SK-N-SH (cell line): Measurements from ENCODE around the gene CBFA2T2. TPM values are rescaled to one million over a fixed set of nuclear protein-coding genes. Genes with fewer than 3 reads are reported as not detected.

Source experiments
- CTCF ChIA-PET: fragments of 300-600, 350-600 bp; formaldehyde crosslinking; extraction: SDS; loops from one replicate; lab custom pipeline; 2021; lab: Yijun Ruan, JAX
- POLR2A ChIA-PET: fragments of 350-600 bp; sonication (Branson Sonifier 250); formaldehyde crosslinking; extraction: SDS; loops from one replicate; lab custom pipeline; 2020; ENCODE audit warnings: antibody characterized with exemption, inconsistent platforms; lab: Yijun Ruan, JAX
- DNase-seq: peaks from one replicate; pipeline ENCODE4 v3.0.0; 2012
- H2AFZ ChIP-seq: fragments of 200-600 bp; sonication (generic); 2 replicates; pipeline ENCODE4 v1.8.1; 2016; ENCODE audit warnings: antibody characterized with exemption, mild to moderate bottlenecking, low read depth
- H3F3A ChIP-seq: fragments of 200-600 bp; sonication (generic); replicated peaks from 2 replicates; pipeline ENCODE3; 2016; ENCODE audit warnings: antibody characterized with exemption, mild to moderate bottlenecking; ENCODE audit not compliant: insufficient read depth
- H3K27ac ChIP-seq, 2 experiments: fragments of 200-500 bp in 1 of 2; fragments of 200-600 bp in 1 of 2; sonication (Bioruptor generic) in 1 of 2; sonication (generic), shearing (Covaris generic) in 1 of 2; 2 replicates each; pipeline versions ENCODE4 v1.5.1 to v1.6.1; 2014 to 2016; ENCODE audit warnings: low read depth in 2 of 2, inconsistent platforms in 1 of 2, low read length in 1 of 2, mild to moderate bottlenecking in 1 of 2, mixed read lengths in 1 of 2
- H3K27me3 ChIP-seq: fragments of 200-600 bp; sonication (generic), shearing (Covaris generic); 2 replicates; pipeline ENCODE4 v1.6.1; 2016; ENCODE audit warnings: mixed run types; ENCODE audit not compliant: insufficient read depth
- H3K36me3 ChIP-seq, 2 experiments: fragments of 200-500 bp in 1 of 2; fragments of 200-600 bp in 1 of 2; sonication (Bioruptor generic) in 1 of 2; sonication (generic) in 1 of 2; replicated peaks in 1 of 2; 2 replicates each; pipeline versions ENCODE3 to v1.5.1; 2014 to 2016; ENCODE audit warnings: low read length in 1 of 2, mild to moderate bottlenecking in 1 of 2; ENCODE audit not compliant: insufficient read depth in 2 of 2, control insufficient read depth in 1 of 2
- H3K4me1 ChIP-seq, 2 experiments: fragments of 200-500 bp in 1 of 2; fragments of 200-600 bp in 1 of 2; sonication (Bioruptor generic) in 1 of 2; sonication (generic), shearing (Covaris generic) in 1 of 2; 2 replicates each; pipeline versions ENCODE4 v1.5.1 to v1.6.1; 2014 to 2016; ENCODE audit warnings: low read depth in 1 of 2, low read length in 1 of 2, mixed run types in 1 of 2; ENCODE audit not compliant: insufficient read depth in 2 of 2, control insufficient read depth in 1 of 2
- H3K4me2 ChIP-seq: fragments of 200-600 bp; sonication (generic), shearing (Covaris generic); 2 replicates; pipeline ENCODE4 v1.6.1; 2017; ENCODE audit warnings: mixed run types
- H3K4me3 ChIP-seq, 2 experiments: fragments of 200-500 bp in 1 of 2; fragments of 200-600 bp in 1 of 2; sonication (Bioruptor generic) in 1 of 2; sonication (generic), shearing (Covaris generic) in 1 of 2; 2 replicates each; pipeline versions ENCODE4 v1.5.1 to v1.8.1; 2014 to 2016; ENCODE audit warnings: low read depth in 2 of 2, inconsistent platforms in 1 of 2, low read length in 1 of 2, mild to moderate bottlenecking in 1 of 2, mixed read lengths in 1 of 2, moderate library complexity in 1 of 2
- H3K79me2 ChIP-seq: fragments of 200-600 bp; sonication (generic); 2 replicates; pipeline ENCODE4 v1.8.1; 2017; ENCODE audit warnings: mild to moderate bottlenecking; ENCODE audit not compliant: insufficient read depth
- H3K9ac ChIP-seq: fragments of 200-600 bp; sonication (generic); 2 replicates; pipeline ENCODE4 v1.6.1; 2017; ENCODE audit warnings: mixed run types
- H3K9me2 ChIP-seq: fragments of 200-600 bp; sonication (generic); 2 replicates; pipeline ENCODE4 v1.6.1; 2017; ENCODE audit warnings: mixed run types
- H3K9me3 ChIP-seq: fragments of 200-600 bp; sonication (generic); 2 replicates; pipeline ENCODE4 v1.6.1; 2017; ENCODE audit warnings: mixed run types, mild to moderate bottlenecking, moderate library complexity
- H4K20me1 ChIP-seq: fragments of 200-600 bp; sonication (generic); 2 replicates; pipeline ENCODE4 v1.6.1; 2017; ENCODE audit warnings: mild to moderate bottlenecking, mixed run types; ENCODE audit not compliant: insufficient read depth
- ELF1 ChIP-seq: IDR thresholded peaks from 2 replicates; pipeline ENCODE4 v1.4.0; 2012
- FOXM1 ChIP-seq: IDR thresholded peaks from 2 replicates; pipeline ENCODE4 v1.4.0; 2012; ENCODE audit warnings: low read depth, mild to moderate bottlenecking
- POLR2AphosphoS5 ChIP-seq: IDR thresholded peaks from 2 replicates; pipeline ENCODE4 v1.6.1; 2012; ENCODE audit warnings: low read depth, low read length
- RCOR1 ChIP-seq: fragments of 150-350 bp; IDR thresholded peaks from 2 replicates; pipeline ENCODE4 v1.6.1; 2017; ENCODE audit warnings: antibody characterized with exemption, low read length
- SMC3 ChIP-seq: IDR thresholded peaks from 2 replicates; pipeline ENCODE4 v1.6.1; 2012; ENCODE audit warnings: low read depth, low read length, improper control_type of control experiment
- TCF12 ChIP-seq: IDR thresholded peaks from 2 replicates; pipeline ENCODE4 v1.4.0; 2012
- USF1 ChIP-seq: IDR thresholded peaks from 2 replicates; pipeline ENCODE4 v1.4.0; 2012; ENCODE audit warnings: low read depth, borderline replicate concordance
- WGBS: methylation state at CpG from one replicate; pipeline ENCODE4 v1.1.6; 2017; ENCODE audit warnings: low lambda C conversion rate; 5-methylcytosine and 5-hydroxymethylcytosine counted together
- polyA plus RNA-seq, 3 experiments: library from polyadenylated mRNA; depleted of rRNA; stranded (reverse); fragments of >200 nt; gene quantifications; 2 replicates each; pipeline ENCODE4 v1.2.3, GENCODE V29; 2012
- TF ChIP-seq, protein P1 (sequence below): fragments of 150-350 bp; IDR thresholded peaks from 2 replicates; pipeline ENCODE4 v1.6.1; 2016; ENCODE audit warnings: mild to moderate bottlenecking, low read depth, low read length
- TF ChIP-seq, protein P2 (sequence below): IDR thresholded peaks from 2 replicates; pipeline ENCODE4 v1.4.0; 2012; ENCODE audit warnings: low read depth

The CBFA2T2 gene
- polyA plus RNA-seq, 1 of the 3 experiments (the other 2 are of a cell fraction): 11.0 TPM

DNA sequence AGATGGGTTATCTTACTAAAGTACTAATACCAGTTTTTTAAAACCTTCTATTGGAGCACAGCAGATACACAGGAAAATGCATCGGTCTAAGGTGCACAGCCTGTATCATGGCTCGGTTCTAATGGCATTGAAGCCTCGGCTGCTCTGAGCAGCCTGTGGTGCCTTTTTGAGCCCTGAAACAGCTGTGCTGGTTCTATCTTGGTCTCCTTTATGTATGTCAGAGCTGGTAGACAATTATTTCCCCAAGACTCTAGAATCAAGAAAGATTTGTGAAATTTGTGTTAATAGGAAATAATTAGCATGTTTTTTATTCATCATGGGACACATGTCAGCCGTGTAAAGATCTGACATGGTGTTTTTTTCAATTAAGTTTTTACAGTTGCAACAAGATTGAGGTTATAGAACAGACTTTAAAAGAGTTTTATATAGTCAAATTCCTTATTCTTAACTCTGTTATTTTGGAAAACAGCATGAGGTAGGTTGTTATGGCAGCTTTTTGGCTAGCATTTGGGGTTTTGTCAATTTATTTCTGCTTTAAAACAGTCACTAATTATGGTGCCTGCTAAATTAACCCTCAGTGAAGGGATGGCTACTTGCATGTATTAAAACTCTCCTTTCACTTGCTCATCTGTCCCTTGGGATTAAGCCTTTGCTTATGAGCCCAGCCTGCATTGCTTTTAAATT is 132.0 kb downstream of the CBFA2T2 start:
- CTCF ChIA-PET: interaction anchor here (1.5 to 1.6 kb wide), 2 partner anchors 9 to 164 kb away, joined by 3 read pairs; no protein-coding TSS in a partner anchor
- Histone ChIP-seq H3K4me1 (no peaks in the 10 kb centered on the region), H3K4me2 (no peak overlapping the region), H3K9me3 (no peaks in the 10 kb centered on the region), H3K4me3 (no peak overlapping the region), H3K79me2 (no peaks in the 10 kb centered on the region), H2AFZ (no peak overlapping the region), H3K9ac (no peak overlapping the region), H4K20me1 (no peaks in the 10 kb centered on the region; the same call in 1 of the 2 replicates)
- TF ChIP-seq POLR2AphosphoS5: no peak
- TF ChIP-seq FOXM1: no peak
- TF ChIP-seq SMC3: no peak
- TF ChIP-seq RCOR1: no peak
- TF ChIP-seq, protein P1, sequence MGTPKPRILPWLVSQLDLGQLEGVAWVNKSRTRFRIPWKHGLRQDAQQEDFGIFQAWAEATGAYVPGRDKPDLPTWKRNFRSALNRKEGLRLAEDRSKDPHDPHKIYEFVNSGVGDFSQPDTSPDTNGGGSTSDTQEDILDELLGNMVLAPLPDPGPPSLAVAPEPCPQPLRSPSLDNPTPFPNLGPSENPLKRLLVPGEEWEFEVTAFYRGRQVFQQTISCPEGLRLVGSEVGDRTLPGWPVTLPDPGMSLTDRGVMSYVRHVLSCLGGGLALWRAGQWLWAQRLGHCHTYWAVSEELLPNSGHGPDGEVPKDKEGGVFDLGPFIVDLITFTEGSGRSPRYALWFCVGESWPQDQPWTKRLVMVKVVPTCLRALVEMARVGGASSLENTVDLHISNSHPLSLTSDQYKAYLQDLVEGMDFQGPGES: no peak
- TF ChIP-seq TCF12: no peak
- TF ChIP-seq, all 33 proteins: peak for 0
- Histone ChIP-seq H3K9me2 (no peaks in the 10 kb centered on the region), H3K36me3 (peaks cover 22 to 25% of the 10 kb centered on the region in 2 experiments), H3K27ac (no peak overlapping the region), H3F3A (no peaks in the 10 kb centered on the region), H3K27me3 (no peaks in the 10 kb centered on the region)
- no peak for DNase-seq
- 97% methylated on average over 4 of the region's 4 CpGs for WGBS
- POLR2A ChIA-PET: no interaction called here

- WGBS: 96% methylated on average over 10 of the region's 10 CpGs
- H3K4me1 ChIP-seq: no peaks in the 10 kb centered on the region
- POLR2A ChIA-PET: no interaction called here
These were observed 132.9 kb downstream of the CBFA2T2 start for GRCh38 chr20:33622705-33623365.

More at GRCh38 chr20:33622705-33623365, 132.9 kb downstream of the CBFA2T2 start:
- no peaks in the 10 kb centered on the region for H3K79me2 ChIP-seq
- H3K9me3 ChIP-seq: no peaks in the 10 kb centered on the region
- no peaks in the 10 kb centered on the region for H3F3A ChIP-seq
- TF ChIP-seq, protein P2, sequence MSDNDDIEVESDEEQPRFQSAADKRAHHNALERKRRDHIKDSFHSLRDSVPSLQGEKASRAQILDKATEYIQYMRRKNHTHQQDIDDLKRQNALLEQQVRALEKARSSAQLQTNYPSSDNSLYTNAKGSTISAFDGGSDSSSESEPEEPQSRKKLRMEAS: no peak
- TF ChIP-seq TCF12 (no peak), ELF1 (no peak), USF1 (no peak)
- TF ChIP-seq, all 33 proteins: peak for 0
- Histone ChIP-seq H3K9ac (no peak overlapping the region), H3K4me3 (no peak overlapping the region), H3K36me3 (peaks cover 19 to 31% of the 10 kb centered on the region in 2 experiments), H3K9me2 (no peaks in the 10 kb centered on the region), H4K20me1 (no peaks in the 10 kb centered on the region; the same call in 1 of the 2 replicates), H3K4me2 (no peak overlapping the region), H3K27ac (no peak overlapping the region), H2AFZ (no peak overlapping the region), H3K27me3 (no peaks in the 10 kb centered on the region)
- DNase-seq: no peak
- CTCF ChIA-PET: interaction anchor here (1.5 to 1.6 kb wide), 2 partner anchors 10 to 165 kb away, joined by 3 read pairs; no protein-coding TSS in a partner anchor
